Esophagus muscularis mucosa (tissue), 4 donors: ENCODE results near the gene PRSS48. TPM values are rescaled to one million over a fixed set of nuclear protein-coding genes. Genes with fewer than 3 reads are reported as not detected.
"Not testable (repeated sequence)": the region's sequence is repeated elsewhere in the genome, so short reads cannot be mapped to it uniquely, and the experiment has no call there.

Experiments used
- DNase-seq: peaks from one replicate; pipeline ENCODE4 v3.0.0-alpha.2; 2017; ENCODE audit errors: extremely low spot score
- H3K27ac ChIP-seq, 4 donors: fragments of 200-600 bp; sonication (generic); replicated peaks in 1 of 4; 1 replicate in 3 of 4; 2 replicates in 1 of 4; pipeline ENCODE4 v1.5.1; 2016 to 2019; ENCODE audit warnings: mild to moderate bottlenecking in 1 of 4
- H3K27me3 ChIP-seq, 4 donors: fragments of 200-600 bp; sonication (generic); one replicate each; pipeline versions ENCODE4 v1.5.1 to v1.6.0; 2016 to 2019
- H3K36me3 ChIP-seq, 4 donors: fragments of 200-600 bp; sonication (generic); one replicate each; pipeline ENCODE4 v1.5.1; 2016 to 2019
- H3K4me1 ChIP-seq, 4 donors: fragments of 200-600 bp; sonication (generic); one replicate each; pipeline ENCODE4 v1.5.1; 2016 to 2019
- H3K4me3 ChIP-seq, 4 donors: fragments of 200-600 bp; sonication (generic); 1 replicate in 2 of 4; 2 replicates in 2 of 4; pipeline ENCODE4 v1.5.1; 2016 to 2019; ENCODE audit warnings: mild to moderate bottlenecking in 4 of 4, moderate library complexity in 1 of 4
- H3K9me3 ChIP-seq, 4 donors: fragments of 200-600 bp; sonication (generic); 1 replicate in 3 of 4; 2 replicates in 1 of 4; pipeline ENCODE4 v1.5.1; 2016 to 2019
- EP300 ChIP-seq: sonication (generic); formaldehyde crosslinking; IDR thresholded peaks from one replicate; pipeline ENCODE4 v1.6.1; 2017; ENCODE audit warnings: antibody characterized with exemption
- POLR2A ChIP-seq: fragments of 450-650 bp; IDR thresholded peaks from one replicate; pipeline ENCODE4 v1.6.1; 2017; ENCODE audit warnings: antibody characterized with exemption, moderate library complexity, mild to moderate bottlenecking, low read depth
- POLR2AphosphoS5 ChIP-seq, 2 donors: sonication (generic); formaldehyde crosslinking; IDR thresholded peaks; one replicate each; pipeline ENCODE4 v1.6.1; 2017; ENCODE audit warnings: antibody characterized with exemption in 2 of 2
- WGBS: methylation state at CpG from one replicate; pipeline ENCODE4 v1.1.5; 2018; 5-methylcytosine and 5-hydroxymethylcytosine counted together
- intact Hi-C: fragments of 100-400 bp; cut with DNase I; formaldehyde crosslinking; loops from one replicate; pipeline ENCODE4 v1.15.1; 2023
- total RNA-seq, 4 donors: library from RNA; depleted of rRNA; stranded (reverse); fragments of >200 nt; gene quantifications; one replicate each; pipeline versions ENCODE4 v1.1.0 to v1.2.1, GENCODE V29; 2016
- TF ChIP-seq, protein P1 (sequence below), 3 experiments: fragments of 200-600 bp in 2 of 3; fragments of 450-650 bp in 1 of 3; sonication (generic) in 2 of 3; IDR thresholded peaks; one replicate each; pipeline ENCODE4 v1.5.1; 2017 to 2019; ENCODE audit warnings: antibody characterized with exemption in 3 of 3, mild to moderate bottlenecking in 2 of 3, moderate library complexity in 1 of 3

The PRSS48 gene
- total RNA-seq, 4 donors from 2014 or later: not detected

DNA sequence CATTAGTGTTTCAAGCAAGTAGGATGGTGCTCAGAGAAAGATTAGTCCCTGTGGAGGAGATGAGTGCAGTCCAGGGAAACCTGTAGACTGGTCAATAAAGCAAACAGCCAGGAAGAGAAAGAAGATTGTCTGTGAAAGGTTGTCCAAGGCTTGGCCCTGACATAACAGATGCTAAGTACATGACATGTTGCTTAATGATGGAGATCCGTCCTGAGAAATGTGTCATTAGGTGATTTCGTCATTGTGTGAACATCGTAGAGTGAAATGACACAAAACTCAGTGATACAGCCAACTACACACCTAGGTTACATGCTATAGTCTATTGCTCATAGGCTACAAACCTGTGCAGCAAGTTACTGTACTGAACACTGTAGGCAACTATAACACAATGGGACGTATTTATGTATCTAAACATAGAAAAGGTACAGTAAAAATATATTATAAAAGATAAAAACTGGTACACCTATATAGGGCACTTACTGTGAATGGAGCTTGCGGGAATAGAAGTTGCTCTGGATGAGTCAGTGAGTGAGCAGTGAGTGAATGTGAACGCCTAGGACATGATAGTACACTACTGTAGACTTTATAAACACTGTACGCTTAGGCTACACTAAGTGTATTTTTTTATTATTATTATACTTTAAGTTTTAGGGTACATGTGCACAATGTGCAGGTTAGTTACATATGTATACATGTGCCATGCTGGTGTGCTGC, 9.0 kb upstream of the PRSS48 start:
- TF ChIP-seq, protein P1, sequence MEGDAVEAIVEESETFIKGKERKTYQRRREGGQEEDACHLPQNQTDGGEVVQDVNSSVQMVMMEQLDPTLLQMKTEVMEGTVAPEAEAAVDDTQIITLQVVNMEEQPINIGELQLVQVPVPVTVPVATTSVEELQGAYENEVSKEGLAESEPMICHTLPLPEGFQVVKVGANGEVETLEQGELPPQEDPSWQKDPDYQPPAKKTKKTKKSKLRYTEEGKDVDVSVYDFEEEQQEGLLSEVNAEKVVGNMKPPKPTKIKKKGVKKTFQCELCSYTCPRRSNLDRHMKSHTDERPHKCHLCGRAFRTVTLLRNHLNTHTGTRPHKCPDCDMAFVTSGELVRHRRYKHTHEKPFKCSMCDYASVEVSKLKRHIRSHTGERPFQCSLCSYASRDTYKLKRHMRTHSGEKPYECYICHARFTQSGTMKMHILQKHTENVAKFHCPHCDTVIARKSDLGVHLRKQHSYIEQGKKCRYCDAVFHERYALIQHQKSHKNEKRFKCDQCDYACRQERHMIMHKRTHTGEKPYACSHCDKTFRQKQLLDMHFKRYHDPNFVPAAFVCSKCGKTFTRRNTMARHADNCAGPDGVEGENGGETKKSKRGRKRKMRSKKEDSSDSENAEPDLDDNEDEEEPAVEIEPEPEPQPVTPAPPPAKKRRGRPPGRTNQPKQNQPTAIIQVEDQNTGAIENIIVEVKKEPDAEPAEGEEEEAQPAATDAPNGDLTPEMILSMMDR (IDR thresholded peaks at IDR 0.05): no peak
- TF ChIP-seq POLR2A (no peak), EP300 (no peak), POLR2AphosphoS5 (IDR thresholded peaks at IDR 0.05) (no peak)
- H3K27ac ChIP-seq: no peak overlapping the region
- WGBS: 86% methylated on average over 7 of the region's 7 CpGs
- intact Hi-C loops: no loop called here
- H3K27me3 ChIP-seq: no peaks in the 10 kb centered on the region
- H3K4me1 ChIP-seq: peaks cover 2 to 18% (median 15%) of the 10 kb centered on the region in 4 donors
- DNase-seq: no peak
- no peaks in the 10 kb centered on the region for H3K36me3 ChIP-seq
- no peak overlapping the region for H3K4me3 ChIP-seq
- no peaks in the 10 kb centered on the region for H3K9me3 ChIP-seq

DNA sequence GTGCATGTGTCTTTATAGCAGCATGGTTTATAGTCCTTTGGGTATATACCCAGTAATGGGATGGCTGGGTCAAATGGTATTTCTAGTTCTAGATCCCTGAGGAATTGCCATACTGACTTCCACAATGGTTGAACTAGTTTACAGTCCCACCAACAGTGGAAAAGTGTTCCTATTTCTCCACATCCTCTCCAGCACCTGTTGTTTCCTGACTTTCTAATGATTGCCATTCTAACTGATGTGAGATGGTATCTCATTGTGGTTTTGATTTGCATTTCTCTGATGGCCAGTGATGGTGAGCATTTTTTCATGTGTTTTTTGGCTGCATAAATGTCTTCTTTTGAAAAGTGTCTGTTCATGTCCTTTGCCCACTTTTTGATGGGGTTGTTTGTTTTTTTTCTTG, 8.1 kb upstream of the PRSS48 start:
- H3K36me3 ChIP-seq, intact Hi-C loops, H3K27ac ChIP-seq, H3K4me3 ChIP-seq, H3K27me3 ChIP-seq, DNase-seq, H3K9me3 ChIP-seq: not testable (repeated sequence)
- H3K4me1 ChIP-seq: peaks cover 0 to 11% (median 7%) of the 10 kb centered on the region in 4 donors

DNA sequence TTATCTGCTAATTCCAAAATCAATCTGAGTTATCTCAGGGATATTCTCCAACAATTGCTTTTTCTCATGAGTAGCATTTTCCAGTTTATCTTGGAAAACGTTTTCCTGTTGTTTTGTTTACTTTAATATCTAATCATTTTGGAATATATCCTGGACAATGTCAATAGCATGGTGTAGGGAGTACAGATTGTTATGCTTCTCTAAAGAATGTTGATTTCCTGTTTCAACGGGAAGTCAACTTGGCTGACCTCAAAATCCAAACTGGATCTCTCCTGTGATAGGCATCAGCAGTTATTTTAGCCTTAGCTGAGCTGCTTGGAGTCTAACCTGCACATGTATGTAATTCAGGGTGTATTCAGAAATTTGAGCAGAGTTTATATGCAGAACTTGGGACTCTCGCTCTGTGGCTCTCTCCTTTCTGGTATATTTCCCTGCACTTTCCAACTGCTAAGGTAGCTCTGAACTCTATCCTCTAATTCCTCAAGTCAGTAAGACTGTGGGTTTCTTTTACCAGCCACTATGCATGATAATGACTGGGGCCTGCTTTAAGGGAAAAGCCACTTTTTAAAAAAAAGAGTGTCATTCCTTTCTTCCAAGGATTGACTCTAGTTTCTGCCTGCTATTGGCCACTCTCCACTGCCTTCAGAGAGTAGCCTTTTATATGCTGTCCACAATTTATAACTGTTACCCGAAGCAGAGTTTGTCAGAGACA, 7.7 kb downstream of the PRSS48 start:
- Histone ChIP-seq H3K27me3 (no peaks in the 10 kb centered on the region), H3K9me3 (no peaks in the 10 kb centered on the region), H3K27ac (no peak overlapping the region), H3K36me3 (no peaks in the 10 kb centered on the region), H3K4me1 (peaks cover 0 to 12% (median 10%) of the 10 kb centered on the region in 4 donors), H3K4me3 (no peak overlapping the region)
- intact Hi-C loops: no loop called here
- 66% methylated on average over 4 of the region's 4 CpGs for WGBS
- TF ChIP-seq POLR2A: no peak
- no peak for TF ChIP-seq EP300
- no peak for DNase-seq

DNA sequence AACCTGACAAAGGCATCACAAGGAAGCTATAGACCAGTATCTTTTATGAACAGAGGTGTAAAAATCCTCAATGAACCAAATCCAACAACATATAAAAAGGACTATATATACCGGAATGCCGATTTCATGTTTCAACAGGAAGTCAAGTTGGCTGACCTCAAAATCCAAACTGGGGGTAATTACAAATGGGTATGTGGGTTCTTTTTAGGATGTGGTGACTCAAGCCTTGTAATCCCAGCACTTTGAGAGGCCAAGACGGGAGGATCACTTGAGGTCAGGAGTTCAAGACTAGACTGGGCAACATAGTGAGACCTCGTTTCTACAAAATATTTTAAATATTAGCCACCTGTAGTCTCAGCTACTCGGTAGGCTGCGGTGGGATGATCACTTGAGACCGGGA, 10.4 kb downstream of the PRSS48 start:
- no peak overlapping the region for H3K27ac ChIP-seq
- TF ChIP-seq POLR2A: no peak
- TF ChIP-seq POLR2AphosphoS5 (IDR thresholded peaks at IDR 0.05): no peak
- TF ChIP-seq, protein P1 (IDR thresholded peaks at IDR 0.05): no peak
- no peak for TF ChIP-seq EP300
- no peaks in the 10 kb centered on the region for H3K27me3 ChIP-seq
- intact Hi-C loops: no loop called here
- DNase-seq: no peak
- H3K36me3 ChIP-seq: no peaks in the 10 kb centered on the region
- H3K4me1 ChIP-seq: peaks cover 5 to 24% (median 7%) of the 10 kb centered on the region in 4 donors
- no peak overlapping the region for H3K4me3 ChIP-seq
- no peaks in the 10 kb centered on the region for H3K9me3 ChIP-seq
- WGBS: 90% methylated on average over 7 of the region's 7 CpGs

DNA sequence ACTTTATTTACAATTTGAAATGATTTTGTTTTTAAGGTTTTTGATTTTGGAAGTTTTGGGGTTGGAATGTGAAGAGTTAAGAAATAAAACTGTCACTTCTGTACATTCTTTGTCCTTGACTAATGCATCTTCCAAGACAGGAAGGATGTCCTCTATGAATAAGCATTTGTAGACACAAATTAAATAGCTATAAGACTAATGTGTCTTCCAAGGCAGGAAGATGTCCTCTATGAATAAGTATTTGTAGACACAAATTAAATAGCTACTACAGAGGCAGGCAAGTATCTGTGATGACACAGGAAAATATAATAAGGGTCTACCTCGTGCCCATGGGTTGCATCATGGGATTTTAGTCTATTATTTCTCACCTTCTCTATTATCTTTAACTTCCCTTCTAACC, 14.5 kb downstream of the PRSS48 start:
- peaks cover 3 to 25% (median 10%) of the 10 kb centered on the region in 4 donors for H3K4me1 ChIP-seq
- no peaks in the 10 kb centered on the region for H3K27me3 ChIP-seq
- intact Hi-C loops: no loop called here
- TF ChIP-seq EP300: no peak
- no peak for TF ChIP-seq POLR2A
- no peak for TF ChIP-seq POLR2AphosphoS5 (IDR thresholded peaks at IDR 0.05)
- TF ChIP-seq, protein P1 (IDR thresholded peaks at IDR 0.05): no peak
- no peak for DNase-seq
- H3K9me3 ChIP-seq: no peaks in the 10 kb centered on the region
- no peaks in the 10 kb centered on the region for H3K36me3 ChIP-seq
- WGBS: 29% methylated on average over 1 of the region's 1 CpG
- H3K4me3 ChIP-seq: no peak overlapping the region
- H3K27ac ChIP-seq: no peak overlapping the region
